NB4 (cell line): ENCODE measurements around the gene ENHO.
"Not testable (repeated sequence)": the region's sequence is repeated elsewhere in the genome, so short reads cannot be mapped to it uniquely, and the experiment has no call there.

Experiments used
- DNase-seq: peaks from one replicate; pipeline ENCODE4 v3.0.0; 2010; ENCODE audit warnings: low read depth
- H3K4me3 ChIP-seq: one replicate; pipeline ENCODE4 v1.5.1; 2011; ENCODE audit warnings: mild to moderate bottlenecking, low read depth, low read length, moderate library complexity
- MYC ChIP-seq: IDR thresholded peaks from 2 replicates; pipeline ENCODE4 v1.6.1; 2011; ENCODE audit warnings: low read depth, low read length
- POLR2A ChIP-seq: IDR thresholded peaks from 2 replicates; pipeline ENCODE4 v1.6.1; 2011; ENCODE audit warnings: mild to moderate bottlenecking; ENCODE audit not compliant: insufficient read length; ENCODE audit errors: extremely low read depth
- TF ChIP-seq, protein P1 (sequence below): IDR thresholded peaks from 2 replicates; pipeline ENCODE4 v1.6.1; 2011; ENCODE audit warnings: low read depth, low read length
- TF ChIP-seq, protein P2 (sequence below): IDR thresholded peaks from one replicate; pipeline ENCODE4 v1.5.1; 2012; ENCODE audit warnings: low read depth, low read length

The ENHO gene

DNA sequence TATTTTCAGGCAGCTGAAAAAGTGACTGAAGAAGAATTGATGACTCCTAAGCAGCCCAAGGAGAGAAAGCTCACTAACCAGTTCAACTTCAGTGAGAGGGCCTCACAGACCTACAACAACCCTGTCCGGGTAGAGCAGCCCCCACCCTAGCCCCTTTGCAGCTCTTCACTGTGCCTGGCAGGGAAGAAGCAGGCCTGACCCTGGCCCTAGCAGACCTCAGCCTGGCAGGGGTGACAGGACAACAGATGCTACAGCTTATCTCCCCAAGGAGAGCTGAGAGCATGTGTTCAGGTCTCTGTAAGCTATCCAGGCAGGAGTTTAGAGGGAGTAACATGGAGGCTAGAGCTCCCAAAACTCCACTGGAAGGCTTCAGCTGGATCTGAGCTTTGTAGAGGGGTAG, 32.4 kb downstream of the ENHO start:
- TF ChIP-seq POLR2A (no peak), MYC (no peak)
- TF ChIP-seq, protein P1, sequence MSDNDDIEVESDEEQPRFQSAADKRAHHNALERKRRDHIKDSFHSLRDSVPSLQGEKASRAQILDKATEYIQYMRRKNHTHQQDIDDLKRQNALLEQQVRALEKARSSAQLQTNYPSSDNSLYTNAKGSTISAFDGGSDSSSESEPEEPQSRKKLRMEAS: no peak
- TF ChIP-seq, protein P2, sequence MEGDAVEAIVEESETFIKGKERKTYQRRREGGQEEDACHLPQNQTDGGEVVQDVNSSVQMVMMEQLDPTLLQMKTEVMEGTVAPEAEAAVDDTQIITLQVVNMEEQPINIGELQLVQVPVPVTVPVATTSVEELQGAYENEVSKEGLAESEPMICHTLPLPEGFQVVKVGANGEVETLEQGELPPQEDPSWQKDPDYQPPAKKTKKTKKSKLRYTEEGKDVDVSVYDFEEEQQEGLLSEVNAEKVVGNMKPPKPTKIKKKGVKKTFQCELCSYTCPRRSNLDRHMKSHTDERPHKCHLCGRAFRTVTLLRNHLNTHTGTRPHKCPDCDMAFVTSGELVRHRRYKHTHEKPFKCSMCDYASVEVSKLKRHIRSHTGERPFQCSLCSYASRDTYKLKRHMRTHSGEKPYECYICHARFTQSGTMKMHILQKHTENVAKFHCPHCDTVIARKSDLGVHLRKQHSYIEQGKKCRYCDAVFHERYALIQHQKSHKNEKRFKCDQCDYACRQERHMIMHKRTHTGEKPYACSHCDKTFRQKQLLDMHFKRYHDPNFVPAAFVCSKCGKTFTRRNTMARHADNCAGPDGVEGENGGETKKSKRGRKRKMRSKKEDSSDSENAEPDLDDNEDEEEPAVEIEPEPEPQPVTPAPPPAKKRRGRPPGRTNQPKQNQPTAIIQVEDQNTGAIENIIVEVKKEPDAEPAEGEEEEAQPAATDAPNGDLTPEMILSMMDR: no peak

DNA sequence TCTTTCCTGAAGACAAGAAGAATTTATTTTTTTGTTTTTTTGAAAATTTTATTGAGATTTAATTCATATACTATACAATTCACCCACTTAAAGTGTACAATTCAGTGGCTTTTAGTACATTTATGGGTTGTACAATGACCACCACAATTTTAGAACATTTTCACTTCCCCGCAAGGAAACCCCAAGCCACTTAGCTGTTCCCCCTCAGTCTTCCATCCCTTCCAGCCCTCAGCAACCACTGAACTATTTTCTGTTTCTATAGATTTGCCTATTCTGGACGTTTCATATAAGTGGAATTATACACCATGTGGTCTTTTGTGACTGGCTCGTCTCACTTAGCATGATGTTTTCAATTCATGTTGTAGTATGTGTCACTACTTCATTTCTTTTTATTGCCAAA, 36.2 kb downstream of the ENHO start:
- no peak overlapping the region for H3K4me3 ChIP-seq
- no peak for DNase-seq
- TF ChIP-seq MYC (no peak), POLR2A (no peak)
- TF ChIP-seq, protein P1: no peak
- TF ChIP-seq, protein P2: no peak

More for the DNA sequence above, 32.4 kb downstream of the ENHO start:
- H3K4me3 ChIP-seq: no peak overlapping the region
- no peak for DNase-seq

DNA sequence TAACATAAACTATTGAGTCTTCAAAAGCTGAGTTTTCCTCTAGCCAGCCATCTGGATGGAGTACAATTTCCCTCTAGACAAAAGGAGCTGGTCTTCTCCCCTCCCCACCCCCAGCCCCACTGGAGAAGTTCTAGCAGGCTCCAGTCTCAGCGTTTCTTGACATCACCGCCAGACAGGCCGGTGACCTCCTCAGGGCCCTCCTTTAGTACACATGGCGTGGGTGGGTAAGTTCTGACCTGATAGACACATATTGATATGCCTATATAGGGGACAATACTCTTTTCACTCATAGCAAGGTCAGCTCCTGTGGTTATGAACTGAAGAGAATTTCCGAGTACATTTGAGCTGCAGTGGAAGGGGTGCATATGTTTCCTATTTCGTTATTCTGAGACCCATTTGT, 37.0 kb downstream of the ENHO start:
- DNase-seq: no peak
- TF ChIP-seq, protein P1: no peak
- no peak for TF ChIP-seq MYC
- no peak for TF ChIP-seq POLR2A
- TF ChIP-seq, protein P2: no peak
- H3K4me3 ChIP-seq: no peak overlapping the region

DNA sequence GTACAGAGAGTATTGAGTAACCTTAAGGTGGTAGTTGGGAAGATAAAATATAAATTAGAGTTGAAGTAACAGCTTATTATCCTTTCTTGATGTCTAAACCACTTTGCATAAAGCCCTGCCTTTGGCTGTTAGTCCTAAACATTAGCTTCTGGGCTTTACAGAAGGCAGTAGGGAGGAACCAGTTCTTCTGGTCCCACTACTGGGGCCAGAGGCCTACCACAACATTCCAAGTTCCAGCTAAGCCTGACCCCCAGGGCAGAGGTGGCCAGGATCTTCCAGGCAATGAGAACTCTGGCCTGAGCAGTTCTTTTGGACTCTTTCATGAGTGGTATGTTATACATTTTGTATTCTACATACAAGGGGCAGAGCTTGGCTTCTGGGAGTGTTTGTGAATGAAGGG, 38.1 kb downstream of the ENHO start:
- no peak for DNase-seq
- no peak overlapping the region for H3K4me3 ChIP-seq
- TF ChIP-seq POLR2A (no peak), MYC (no peak)
- TF ChIP-seq, protein P1: no peak
- TF ChIP-seq, protein P2: no peak

DNA sequence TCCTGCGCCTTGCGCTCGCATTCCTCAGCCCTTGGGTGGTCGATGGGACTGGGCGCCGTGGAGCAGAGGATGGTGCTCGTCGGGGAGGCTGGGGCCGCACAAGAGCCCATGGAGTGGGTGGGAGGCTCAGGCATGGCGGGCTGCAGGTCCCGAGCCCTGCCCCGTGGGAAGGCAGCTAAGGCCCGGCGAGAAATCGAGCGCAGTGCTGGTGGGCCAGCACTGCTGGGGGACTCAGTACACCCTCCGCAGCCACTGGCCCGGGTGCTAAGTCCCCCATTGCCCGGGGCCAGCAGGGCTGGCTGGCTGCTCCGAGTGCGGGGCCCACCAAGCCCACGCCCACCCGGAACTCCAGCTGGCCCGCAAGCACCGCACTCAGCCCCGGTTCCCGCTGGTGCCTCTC, 40.0 kb downstream of the ENHO start:
- DNase-seq, H3K4me3 ChIP-seq: not testable (repeated sequence)

DNA sequence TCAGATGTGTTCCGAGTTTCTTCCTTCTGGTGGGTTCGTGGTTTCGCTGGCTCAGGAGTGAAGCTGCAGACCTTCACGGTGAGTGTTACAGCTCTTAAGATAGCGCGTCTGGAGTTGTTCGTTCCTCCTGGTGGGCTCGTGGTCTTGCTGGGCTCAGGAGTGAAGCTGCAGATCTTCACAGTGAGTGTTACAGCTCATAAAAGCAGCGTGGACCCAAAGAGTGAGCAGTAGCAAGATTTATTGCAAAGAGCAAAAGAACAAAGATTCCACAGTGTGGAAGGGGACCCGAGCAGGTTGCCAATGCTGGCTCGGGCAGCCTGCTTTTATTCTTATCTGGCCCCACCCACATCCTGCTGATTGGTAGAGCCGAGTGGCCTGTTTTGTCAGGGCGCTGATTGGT, 41.2 kb downstream of the ENHO start:
- DNase-seq, H3K4me3 ChIP-seq: not testable (repeated sequence)

DNA sequence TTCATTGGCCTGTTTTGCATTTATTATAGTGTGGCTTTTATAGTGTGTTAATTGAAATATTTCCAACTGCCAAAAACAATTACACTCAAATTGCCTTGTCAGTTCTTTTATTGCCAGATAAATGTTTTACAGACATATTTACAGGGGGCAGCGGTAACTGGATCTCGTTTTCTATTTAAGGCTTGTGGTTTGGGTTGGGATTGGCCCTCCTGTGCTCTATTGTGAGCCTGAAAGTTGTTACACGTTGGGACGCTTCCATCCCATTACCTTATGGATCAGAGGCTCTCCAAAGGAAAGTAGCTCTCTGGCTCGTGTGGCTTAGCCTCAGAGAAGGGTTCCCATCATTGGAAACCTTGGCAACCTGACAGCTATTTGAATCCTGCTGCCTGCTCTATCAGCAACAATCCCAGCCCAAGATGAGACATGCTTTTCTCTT, 43.3 kb downstream of the ENHO start:
- no peak overlapping the region for H3K4me3 ChIP-seq
- no peak for TF ChIP-seq MYC
- TF ChIP-seq, protein P1: no peak
- no peak for TF ChIP-seq POLR2A
- TF ChIP-seq, protein P2: no peak
- no peak for DNase-seq
